IPS-18c (cell line): ENCODE data around the gene IQCN.
A peak's percentile ranks its signal among the peaks of the same experiment; 100 is the strongest.

ENCODE experiments used
- H3K4me3 ChIP-seq: 2 replicates; pipeline ENCODE4 v1.7.0; 2013; ENCODE audit warnings: low read depth, mild to moderate bottlenecking, low read length, moderate library complexity; ENCODE audit not compliant: insufficient read depth
- H3K9me3 ChIP-seq: one replicate; pipeline ENCODE4 v1.6.1; 2013; ENCODE audit warnings: mild to moderate bottlenecking, low read length, moderate library complexity; ENCODE audit not compliant: control insufficient read depth, insufficient read depth

The IQCN gene

GRCh38 chr19:18262917-18263316 lies 11.3 kb downstream of the IQCN start:
- H3K4me3 ChIP-seq, result no peak overlapping the region
- H3K9me3 ChIP-seq, result no peaks in the 10 kb centered on the region

- Histone ChIP-seq H3K9me3 (no peaks in the 10 kb centered on the region), H3K4me3 (no peak overlapping the region)
Observed at GRCh38 chr19:18262144-18262543, 12.1 kb downstream of the IQCN start.

GRCh38 chr19:18261474-18261873 lies 12.8 kb downstream of the IQCN start:
- no peak overlapping the region for H3K4me3 ChIP-seq
- H3K9me3 ChIP-seq, result no peaks in the 10 kb centered on the region

GRCh38 chr19:18259893-18260292 lies 14.4 kb downstream of the IQCN start:
- no peak overlapping the region for H3K4me3 ChIP-seq

GRCh38 chr19:18257503-18258470 lies 16.5 kb downstream of the IQCN start:
- H3K9me3 ChIP-seq, result no peaks in the 10 kb centered on the region

More at GRCh38 chr19:18259893-18260292, 14.4 kb downstream of the IQCN start:
- no peaks in the 10 kb centered on the region for H3K9me3 ChIP-seq

GRCh38 chr19:18254546-18255503 lies 19.4 kb downstream of the IQCN start:
- H3K9me3 ChIP-seq, result no peaks in the 10 kb centered on the region
- H3K4me3 ChIP-seq, result no peak overlapping the region; the same call in 1 of the 2 replicates

More at GRCh38 chr19:18257503-18258470, 16.5 kb downstream of the IQCN start:
- no peak overlapping the region for H3K4me3 ChIP-seq

GRCh38 chr19:18253716-18254115 lies 20.5 kb downstream of the IQCN start:
- Histone ChIP-seq H3K4me3 (no peak overlapping the region), H3K9me3 (no peaks in the 10 kb centered on the region)

GRCh38 chr19:18253130-18253529 lies 21.1 kb downstream of the IQCN start:
- Histone ChIP-seq H3K9me3 (no peaks in the 10 kb centered on the region), H3K4me3 (no peak overlapping the region)

- Histone ChIP-seq H3K9me3 (no peaks in the 10 kb centered on the region), H3K4me3 (no peak overlapping the region)
Observed at GRCh38 chr19:18252370-18252717, 21.9 kb downstream of the IQCN start.

- no peak overlapping the region for H3K4me3 ChIP-seq
Observed at GRCh38 chr19:18251587-18252369, 22.5 kb downstream of the IQCN start.

GRCh38 chr19:18249834-18250233 lies 24.4 kb downstream of the IQCN start:
- Histone ChIP-seq H3K9me3 (no peaks in the 10 kb centered on the region), H3K4me3 (no peak overlapping the region)

More at GRCh38 chr19:18251587-18252369, 22.5 kb downstream of the IQCN start:
- no peaks in the 10 kb centered on the region for H3K9me3 ChIP-seq

GRCh38 chr19:18245297-18245696 lies 29.0 kb downstream of the IQCN start:
- Histone ChIP-seq H3K9me3 (no peaks in the 10 kb centered on the region), H3K4me3 (no peak overlapping the region)

GRCh38 chr19:18239303-18239702 lies 34.9 kb downstream of the IQCN start:
- H3K9me3 ChIP-seq, result no peaks in the 10 kb centered on the region
- no peak overlapping the region for H3K4me3 ChIP-seq

- Histone ChIP-seq H3K4me3 (no peak overlapping the region), H3K9me3 (no peaks in the 10 kb centered on the region)
Observed at GRCh38 chr19:18234194-18234593, 40.1 kb downstream of the IQCN start.

- no peaks in the 10 kb centered on the region for H3K9me3 ChIP-seq
- H3K4me3 ChIP-seq, result peak overlapping the region; percentile 62; the same call in 1 of the 2 replicates
Observed at GRCh38 chr19:18233224-18233825, 40.9 kb downstream of the IQCN start.

- H3K4me3 ChIP-seq, result peak overlapping the region; percentile 62
- H3K9me3 ChIP-seq, result no peaks in the 10 kb centered on the region
Observed at GRCh38 chr19:18232540-18233223, 41.6 kb downstream of the IQCN start.
